Activated CD4-positive, alpha-beta T cell treated with anti-CD3 and anti-CD28 coated beads, Interleukin-2, amount 10 ng/mL, durations not matched to agents 24 days and 14 days (primary cell): ENCODE data around the gene ZNF611. TPM values are rescaled to one million over a fixed set of nuclear protein-coding genes. Genes with fewer than 3 reads are reported as not detected.
"Not testable (repeated sequence)": the region's sequence is repeated elsewhere in the genome, so short reads cannot be mapped to it uniquely, and the experiment has no call there.

Experiments
- DNase-seq: peaks from one replicate; pipeline ENCODE4 v3.0.0; 2022
- H3K27ac Mint-ChIP-seq: one replicate; pipeline ENCODE4 v1.8.0; 2022; ENCODE audit warnings: mild to moderate bottlenecking, mixed read lengths
- H3K27me3 Mint-ChIP-seq: one replicate; pipeline ENCODE4 v1.8.0; 2022; ENCODE audit warnings: mixed read lengths
- H3K36me3 Mint-ChIP-seq: one replicate; pipeline ENCODE4 v1.8.0; 2022; ENCODE audit warnings: low read depth, mild to moderate bottlenecking, mixed read lengths
- H3K4me1 Mint-ChIP-seq: one replicate; pipeline ENCODE4 v1.8.0; 2021; ENCODE audit warnings: mixed read lengths
- H3K4me3 Mint-ChIP-seq: one replicate; pipeline ENCODE4 v1.8.0; 2022; ENCODE audit warnings: mild to moderate bottlenecking, moderate library complexity, mixed read lengths
- H3K9me3 Mint-ChIP-seq: one replicate; pipeline ENCODE4 v1.8.0; 2021; ENCODE audit warnings: mixed read lengths
- intact Hi-C: fragments of 100-400 bp; cut with micrococcal nuclease; formaldehyde crosslinking; loops from one replicate; pipeline ENCODE4 v1.15.1; 2023
- total RNA-seq: library from RNA; stranded (reverse); gene quantifications from 2 replicates; pipeline ENCODE4 v1.2.3, GENCODE V29; 2022

ZNF611 gene
- total RNA-seq, 1 donor from 2014 or later, result 18.2 TPM

GRCh38 chr19:52688335-52688734 is 46.5 kb downstream of the ZNF611 start:
- intact Hi-C loops, result no loop called here
- DNase-seq, result no peak
- peaks cover 6% of the 10 kb centered on the region for H3K9me3 Mint-ChIP-seq
- peak overlapping the region; percentile 94 for H3K4me3 Mint-ChIP-seq
- no peaks in the 10 kb centered on the region for H3K27me3 Mint-ChIP-seq
- peaks cover 26% of the 10 kb centered on the region for H3K4me1 Mint-ChIP-seq
- H3K36me3 Mint-ChIP-seq, result peaks cover 33% of the 10 kb centered on the region
- H3K27ac Mint-ChIP-seq, result no peak overlapping the region

- Mint-ChIP-seq H3K36me3 (peaks cover 40% of the 10 kb centered on the region), H3K9me3 (peaks cover 6% of the 10 kb centered on the region), H3K27me3 (no peaks in the 10 kb centered on the region), H3K27ac (no peak overlapping the region), H3K4me1 (peaks cover 26% of the 10 kb centered on the region), H3K4me3 (no peak overlapping the region)
- intact Hi-C loops, result no loop called here
- no peak for DNase-seq
Observed at GRCh38 chr19:52687684-52688083, 47.2 kb downstream of the ZNF611 start.

- H3K27ac Mint-ChIP-seq, result no peak overlapping the region
- H3K9me3 Mint-ChIP-seq, result peaks cover 10% of the 10 kb centered on the region
- H3K4me1 Mint-ChIP-seq, result peaks cover 28% of the 10 kb centered on the region
- no peak overlapping the region for H3K4me3 Mint-ChIP-seq
- intact Hi-C loops, result no loop called here
- no peaks in the 10 kb centered on the region for H3K27me3 Mint-ChIP-seq
- DNase-seq, result no peak
- peaks cover 50% of the 10 kb centered on the region for H3K36me3 Mint-ChIP-seq
Observed at GRCh38 chr19:52685811-52686210, 49.0 kb downstream of the ZNF611 start.

- H3K4me3 Mint-ChIP-seq, H3K27me3 Mint-ChIP-seq, intact Hi-C loops, H3K4me1 Mint-ChIP-seq, DNase-seq, H3K27ac Mint-ChIP-seq: not testable (repeated sequence)
- Mint-ChIP-seq H3K36me3 (peaks cover 63% of the 10 kb centered on the region), H3K9me3 (peaks cover 14% of the 10 kb centered on the region)
Observed at GRCh38 chr19:52681216-52681615, 53.6 kb downstream of the ZNF611 start.

- H3K27ac Mint-ChIP-seq, result no peak overlapping the region
Observed at GRCh38 chr19:52679598-52679997, 55.2 kb downstream of the ZNF611 start.

GRCh38 chr19:52675239-52675638 is 59.6 kb downstream of the ZNF611 start:
- DNase-seq, H3K4me1 Mint-ChIP-seq, H3K4me3 Mint-ChIP-seq, H3K27ac Mint-ChIP-seq, H3K27me3 Mint-ChIP-seq, intact Hi-C loops, H3K9me3 Mint-ChIP-seq: not testable (repeated sequence)
- peaks cover 67% of the 10 kb centered on the region for H3K36me3 Mint-ChIP-seq

More at GRCh38 chr19:52679598-52679997, 55.2 kb downstream of the ZNF611 start:
- H3K36me3 Mint-ChIP-seq, result peaks cover 64% of the 10 kb centered on the region
- no peaks in the 10 kb centered on the region for H3K27me3 Mint-ChIP-seq
- H3K4me1 Mint-ChIP-seq, result peaks cover 4% of the 10 kb centered on the region
- intact Hi-C loops, result no loop called here
- H3K9me3 Mint-ChIP-seq, result peaks cover 13% of the 10 kb centered on the region
- DNase-seq, result no peak
- H3K4me3 Mint-ChIP-seq, result no peak overlapping the region

- peaks cover 17% of the 10 kb centered on the region for H3K9me3 Mint-ChIP-seq
- peaks cover 72% of the 10 kb centered on the region for H3K36me3 Mint-ChIP-seq
- intact Hi-C loops, result no loop called here
Observed at GRCh38 chr19:52673014-52673413, 61.8 kb downstream of the ZNF611 start.

GRCh38 chr19:52670046-52670445 is 64.8 kb downstream of the ZNF611 start:
- intact Hi-C loops, result no loop called here
- H3K27me3 Mint-ChIP-seq, result no peaks in the 10 kb centered on the region
- H3K4me1 Mint-ChIP-seq, result peaks cover 5% of the 10 kb centered on the region
- H3K36me3 Mint-ChIP-seq, result peaks cover 75% of the 10 kb centered on the region
- peaks cover 18% of the 10 kb centered on the region for H3K9me3 Mint-ChIP-seq
- peak overlapping the region; percentile 48 for H3K27ac Mint-ChIP-seq
- H3K4me3 Mint-ChIP-seq, result no peak overlapping the region
- DNase-seq, result no peak

More at GRCh38 chr19:52673014-52673413, 61.8 kb downstream of the ZNF611 start:
- H3K27me3 Mint-ChIP-seq, result no peaks in the 10 kb centered on the region
- no peak for DNase-seq
- no peak overlapping the region for H3K4me3 Mint-ChIP-seq
- H3K4me1 Mint-ChIP-seq, result peaks cover 5% of the 10 kb centered on the region
- no peak overlapping the region for H3K27ac Mint-ChIP-seq

GRCh38 chr19:52669586-52669985 is 65.3 kb downstream of the ZNF611 start:
- H3K4me1 Mint-ChIP-seq, result peaks cover 5% of the 10 kb centered on the region
- H3K9me3 Mint-ChIP-seq, result peaks cover 18% of the 10 kb centered on the region
- H3K27ac Mint-ChIP-seq, result no peak overlapping the region
- no peaks in the 10 kb centered on the region for H3K27me3 Mint-ChIP-seq
- H3K4me3 Mint-ChIP-seq, result no peak overlapping the region
- intact Hi-C loops, result no loop called here
- DNase-seq, result no peak
- peaks cover 75% of the 10 kb centered on the region for H3K36me3 Mint-ChIP-seq

- peaks cover 73% of the 10 kb centered on the region for H3K36me3 Mint-ChIP-seq
- H3K4me3 Mint-ChIP-seq, result no peak overlapping the region
- no peak overlapping the region for H3K27ac Mint-ChIP-seq
- peaks cover 18% of the 10 kb centered on the region for H3K9me3 Mint-ChIP-seq
- DNase-seq, result no peak
- H3K4me1 Mint-ChIP-seq, result peaks cover 3% of the 10 kb centered on the region
- no peaks in the 10 kb centered on the region for H3K27me3 Mint-ChIP-seq
- intact Hi-C loops, result no loop called here
Observed at GRCh38 chr19:52667972-52668371, 66.9 kb downstream of the ZNF611 start.

- Mint-ChIP-seq H3K9me3 (peaks cover 22% of the 10 kb centered on the region), H3K27me3 (no peaks in the 10 kb centered on the region), H3K4me3 (no peak overlapping the region), H3K36me3 (peaks cover 76% of the 10 kb centered on the region), H3K27ac (no peak overlapping the region), H3K4me1 (peaks cover 5% of the 10 kb centered on the region)
- intact Hi-C loops, result no loop called here
- DNase-seq, result no peak
Observed at GRCh38 chr19:52666506-52666905, 68.3 kb downstream of the ZNF611 start.

GRCh38 chr19:52665529-52665928 is 69.3 kb downstream of the ZNF611 start:
- peaks cover 5% of the 10 kb centered on the region for H3K4me1 Mint-ChIP-seq
- no peak for DNase-seq
- H3K36me3 Mint-ChIP-seq, result peaks cover 77% of the 10 kb centered on the region
- H3K9me3 Mint-ChIP-seq, result peaks cover 30% of the 10 kb centered on the region
- H3K27ac Mint-ChIP-seq, result no peak overlapping the region
- intact Hi-C loops, result no loop called here
- no peaks in the 10 kb centered on the region for H3K27me3 Mint-ChIP-seq
- H3K4me3 Mint-ChIP-seq, result no peak overlapping the region

GRCh38 chr19:52665027-52665426 is 69.8 kb downstream of the ZNF611 start:
- no peak for DNase-seq
- Mint-ChIP-seq H3K4me1 (peaks cover 3% of the 10 kb centered on the region), H3K4me3 (no peak overlapping the region), H3K27ac (no peak overlapping the region), H3K27me3 (no peaks in the 10 kb centered on the region), H3K9me3 (peaks cover 32% of the 10 kb centered on the region), H3K36me3 (peaks cover 79% of the 10 kb centered on the region)
- intact Hi-C loops, result no loop called here

- Mint-ChIP-seq H3K27me3 (no peaks in the 10 kb centered on the region), H3K36me3 (peaks cover 79% of the 10 kb centered on the region), H3K27ac (no peak overlapping the region)
Observed at GRCh38 chr19:52664461-52664860, 70.4 kb downstream of the ZNF611 start.

GRCh38 chr19:52662631-52663030 is 72.2 kb downstream of the ZNF611 start:
- peaks cover 2% of the 10 kb centered on the region for H3K4me1 Mint-ChIP-seq
- no peak overlapping the region for H3K4me3 Mint-ChIP-seq
- no peaks in the 10 kb centered on the region for H3K27me3 Mint-ChIP-seq
- peaks cover 86% of the 10 kb centered on the region for H3K36me3 Mint-ChIP-seq
- intact Hi-C loops, result no loop called here
- DNase-seq, result no peak
- peaks cover 34% of the 10 kb centered on the region for H3K9me3 Mint-ChIP-seq
- no peak overlapping the region for H3K27ac Mint-ChIP-seq

More at GRCh38 chr19:52664461-52664860, 70.4 kb downstream of the ZNF611 start:
- Mint-ChIP-seq H3K4me3 (no peak overlapping the region), H3K9me3 (peaks cover 31% of the 10 kb centered on the region), H3K4me1 (peaks cover 2% of the 10 kb centered on the region)
- DNase-seq, result no peak
- intact Hi-C loops, result no loop called here
